ENCODE data around the gene MED9.

The MED9 gene

GRCh38 chr17:17540935-17541639 lies 64.3 kb downstream of the MED9 start:
- no peak for DNase-seq

- no peak for DNase-seq
These were observed 64.8 kb downstream of the MED9 start for GRCh38 chr17:17541640-17542001.

All from hippocampal formation (tissue), 2 donors.